OCI-LY1 (cell line): ENCODE measurements around the gene LRRC8D.
A peak's percentile ranks its signal among the peaks of the same experiment; 100 is the strongest.

Experiments
- H2AFZ ChIP-seq: fragments of 200-600 bp; sonication (generic), shearing (Covaris generic); 2 replicates; pipeline ENCODE4 v1.6.0; 2014; ENCODE audit warnings: antibody characterized with exemption, mild to moderate bottlenecking, low read length
- H3F3A ChIP-seq: fragments of 200-600 bp; sonication (generic), shearing (Covaris generic); 2 replicates; pipeline ENCODE4 v1.6.0; 2014; ENCODE audit warnings: mild to moderate bottlenecking, antibody characterized with exemption, low read length, moderate library complexity; ENCODE audit not compliant: insufficient read depth
- H3K27ac ChIP-seq: fragments of 200-600 bp; sonication (generic); 2 replicates; pipeline ENCODE4 v1.5.1; 2014; ENCODE audit warnings: low read length, mixed run types, mild to moderate bottlenecking, low read depth; ENCODE audit not compliant: poor library complexity, severe bottlenecking
- H3K27me3 ChIP-seq: fragments of 200-600 bp; sonication (generic); 2 replicates; pipeline ENCODE4 v1.6.0; 2014; ENCODE audit warnings: antibody characterized with exemption, mild to moderate bottlenecking, low read length, moderate library complexity; ENCODE audit not compliant: insufficient read depth
- H3K36me3 ChIP-seq: fragments of 200-600 bp; sonication (generic); 2 replicates; pipeline ENCODE4 v1.6.1; 2014; ENCODE audit warnings: mild to moderate bottlenecking, antibody characterized with exemption, low read length, moderate library complexity, mixed read lengths; ENCODE audit not compliant: insufficient read depth
- H3K4me1 ChIP-seq: fragments of 200-600 bp; sonication (generic); 2 replicates; pipeline ENCODE4 v1.5.1; 2014; ENCODE audit warnings: mild to moderate bottlenecking, low read length, moderate library complexity; ENCODE audit not compliant: insufficient read depth, severe bottlenecking
- H3K4me2 ChIP-seq: fragments of 200-600 bp; sonication (generic), shearing (Covaris generic); 2 replicates; pipeline ENCODE4 v1.6.1; 2014; ENCODE audit warnings: low read length
- H3K4me3 ChIP-seq: fragments of 200-600 bp; sonication (generic); 2 replicates; pipeline ENCODE4 v1.5.1; 2014; ENCODE audit warnings: low read length, low read depth, mild to moderate bottlenecking, mixed read lengths; ENCODE audit not compliant: poor library complexity, severe bottlenecking
- H3K79me2 ChIP-seq: fragments of 200-600 bp; shearing (Covaris generic); 2 replicates; pipeline ENCODE4 v1.6.1; 2016; ENCODE audit warnings: mixed run types, low read length, mixed read lengths; ENCODE audit not compliant: insufficient read depth
- H3K9ac ChIP-seq: fragments of 200-600 bp; sonication (generic), shearing (Covaris generic); 2 replicates; pipeline ENCODE4 v1.6.1; 2014; ENCODE audit warnings: mild to moderate bottlenecking, low read length, mixed read lengths
- H3K9me2 ChIP-seq: fragments of 200-600 bp; sonication (generic), shearing (Covaris generic); 2 replicates; pipeline ENCODE4 v1.6.1; 2014; ENCODE audit warnings: low read depth, mild to moderate bottlenecking, low read length, mixed read lengths
- H3K9me3 ChIP-seq: fragments of 200-600 bp; shearing (Covaris generic); 2 replicates; pipeline ENCODE4 v1.6.1; 2014; ENCODE audit warnings: low read length, mixed read lengths
- H4K20me1 ChIP-seq: fragments of 200-600 bp; sonication (generic), shearing (Covaris generic); 2 replicates; pipeline ENCODE4 v1.6.0; 2016; ENCODE audit warnings: mild to moderate bottlenecking, low read length; ENCODE audit not compliant: insufficient read depth
- CTCF ChIP-seq: fragments of 200-600 bp; sonication (generic), shearing (Covaris generic); IDR thresholded peaks from 2 replicates; pipeline ENCODE4 v1.5.1; 2017; ENCODE audit warnings: mild to moderate bottlenecking, antibody characterized with exemption, low read length, moderate library complexity, mixed read lengths
- EZH2 ChIP-seq: fragments of 200-600 bp; sonication (generic), shearing (Covaris generic); IDR thresholded peaks from 2 replicates; pipeline ENCODE4 v1.8.0; 2017; ENCODE audit warnings: borderline replicate concordance, mixed run types, mild to moderate bottlenecking, antibody characterized with exemption, low read length, moderate library complexity, mixed read lengths

The LRRC8D gene

GRCh38 chr1:89816366-89816765 is 4.5 kb upstream of the LRRC8D start:
- TF ChIP-seq EZH2 (no peak), CTCF (no peak)
- no peaks in the 10 kb centered on the region for H3K9me3 ChIP-seq
- H3F3A ChIP-seq, result no peaks in the 10 kb centered on the region
- no peak overlapping the region for H3K4me3 ChIP-seq
- no peaks in the 10 kb centered on the region for H3K79me2 ChIP-seq
- no peak overlapping the region for H3K27ac ChIP-seq
- no peak overlapping the region for H3K4me2 ChIP-seq
- no peaks in the 10 kb centered on the region for H4K20me1 ChIP-seq
- H3K36me3 ChIP-seq, result no peaks in the 10 kb centered on the region
- H3K27me3 ChIP-seq, result no peaks in the 10 kb centered on the region
- no peak overlapping the region for H3K9ac ChIP-seq
- peaks cover 12% of the 10 kb centered on the region for H3K4me1 ChIP-seq
- no peaks in the 10 kb centered on the region for H3K9me2 ChIP-seq
- no peak overlapping the region for H2AFZ ChIP-seq

- peak overlapping the region; percentile 84 for H3K4me3 ChIP-seq
- H3F3A ChIP-seq, result no peaks in the 10 kb centered on the region
- H3K4me1 ChIP-seq, result peaks cover 40% of the 10 kb centered on the region
- H3K79me2 ChIP-seq, result peaks cover 15% of the 10 kb centered on the region; the same call in 1 of the 2 replicates
- H2AFZ ChIP-seq, result no peak overlapping the region; the same call in 1 of the 2 replicates
- H3K36me3 ChIP-seq, result peaks cover 8% of the 10 kb centered on the region
- H3K9me3 ChIP-seq, result no peaks in the 10 kb centered on the region
- H3K9me2 ChIP-seq, result no peaks in the 10 kb centered on the region
- peak overlapping the region; percentile 80 for H3K4me2 ChIP-seq
- H3K27me3 ChIP-seq, result no peaks in the 10 kb centered on the region
- TF ChIP-seq EZH2 (no peak), CTCF (no peak)
- H3K9ac ChIP-seq, result peak overlapping the region; percentile 87
- H3K27ac ChIP-seq, result peak overlapping the region; percentile 91
- H4K20me1 ChIP-seq, result no peaks in the 10 kb centered on the region
Measured at GRCh38 chr1:89821322-89822108, 683 bp downstream of the LRRC8D start.

GRCh38 chr1:89822109-89822962 is 1.5 kb downstream of the LRRC8D start:
- no peaks in the 10 kb centered on the region for H3F3A ChIP-seq
- no peaks in the 10 kb centered on the region for H3K9me2 ChIP-seq
- H3K9ac ChIP-seq, result peak overlapping the region; percentile 87
- H3K4me1 ChIP-seq, result peaks cover 40% of the 10 kb centered on the region
- no peak for TF ChIP-seq EZH2
- no peak for TF ChIP-seq CTCF
- H3K9me3 ChIP-seq, result no peaks in the 10 kb centered on the region
- H2AFZ ChIP-seq, result no peak overlapping the region; the same call in 1 of the 2 replicates
- H3K4me3 ChIP-seq, result peak overlapping the region; percentile 84
- no peaks in the 10 kb centered on the region for H4K20me1 ChIP-seq
- H3K79me2 ChIP-seq, result peaks cover 15% of the 10 kb centered on the region; the same call in 1 of the 2 replicates
- peak overlapping the region; percentile 80 for H3K4me2 ChIP-seq
- no peaks in the 10 kb centered on the region for H3K27me3 ChIP-seq
- peaks cover 13% of the 10 kb centered on the region for H3K36me3 ChIP-seq
- H3K27ac ChIP-seq, result peak overlapping the region; percentile 91
